ENCODE measurements around the gene GHR.

GHR gene

DNA sequence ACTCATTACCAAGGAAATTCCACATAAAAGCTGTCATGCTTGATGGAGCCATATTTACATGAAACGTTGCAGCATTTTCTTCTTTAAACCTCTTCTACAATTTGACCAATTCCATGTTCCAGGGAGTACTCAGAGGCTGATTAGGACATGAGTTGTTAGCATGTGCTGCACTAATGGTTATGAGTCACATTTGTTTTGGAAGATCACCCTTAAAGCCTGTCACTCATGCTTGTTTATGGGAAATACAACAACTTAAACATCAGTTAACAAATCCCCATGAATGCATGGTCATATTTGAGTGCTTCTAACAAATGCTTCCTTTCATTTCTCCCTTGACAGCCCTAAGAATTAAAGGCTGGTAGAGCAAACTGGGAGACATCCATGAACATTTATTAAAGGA, 156.1 kb downstream of the GHR start:
- Histone ChIP-seq H4K20me1 (ENCODE audit: insufficient read depth, low read length) (no peaks in the 10 kb centered on the region), H2AFZ (ENCODE audit: low read length) (no peak overlapping the region), H3K79me2 (ENCODE audit: insufficient read depth, low read length) (no peaks in the 10 kb centered on the region), H3K9me2 (ENCODE audit: low read depth, low read length) (no peaks in the 10 kb centered on the region), H3K27ac (ENCODE audit: low read depth, low read length, poor library complexity, severe bottlenecking) (no peak overlapping the region), H3F3A (ENCODE audit: insufficient read depth, low read length) (no peaks in the 10 kb centered on the region), H3K9me3 (ENCODE audit: low read length) (no peaks in the 10 kb centered on the region), H3K27me3 (ENCODE audit: insufficient read depth, low read length) (no peaks in the 10 kb centered on the region), H3K4me2 (ENCODE audit: low read length) (no peak overlapping the region), H3K36me3 (ENCODE audit: insufficient read depth, low read length) (no peaks in the 10 kb centered on the region), H3K4me1 (ENCODE audit: insufficient read depth, low read length, severe bottlenecking) (no peaks in the 10 kb centered on the region), H3K4me3 (ENCODE audit: low read depth, low read length, poor library complexity, severe bottlenecking) (no peak overlapping the region), H3K9ac (ENCODE audit: low read length) (no peak overlapping the region)
- TF ChIP-seq EZH2 (IDR thresholded peaks at IDR 0.05; ENCODE audit: borderline replicate concordance, low read length) (no peak), CTCF (IDR thresholded peaks at IDR 0.05; ENCODE audit: low read length) (no peak)

DNA sequence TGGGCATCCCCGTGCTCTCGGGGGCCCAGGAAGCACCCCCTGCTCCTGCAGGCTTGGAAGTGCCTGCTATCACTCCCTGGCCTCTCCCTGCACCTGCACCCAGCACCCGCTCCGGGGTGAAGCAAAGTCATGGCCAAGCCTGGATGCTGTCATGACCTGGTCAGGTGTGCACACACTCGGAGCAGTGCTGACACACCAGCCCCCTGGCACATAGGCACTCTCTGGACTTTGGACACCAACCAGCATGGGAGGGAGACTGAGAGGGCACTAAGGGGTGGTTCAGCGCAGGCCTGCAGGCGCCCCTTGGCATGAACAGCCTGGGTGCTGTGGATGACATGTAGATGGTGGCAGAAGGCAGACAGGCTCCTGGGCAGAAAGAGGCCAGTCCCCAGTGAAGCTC, 158.6 kb downstream of the GHR start:
- Histone ChIP-seq H2AFZ (ENCODE audit: low read length) (no peak overlapping the region), H3K9me3 (ENCODE audit: low read length) (no peaks in the 10 kb centered on the region), H3K9me2 (ENCODE audit: low read depth, low read length) (no peaks in the 10 kb centered on the region), H3K27ac (ENCODE audit: low read depth, low read length, poor library complexity, severe bottlenecking) (no peak overlapping the region), H3K4me3 (ENCODE audit: low read depth, low read length, poor library complexity, severe bottlenecking) (no peak overlapping the region), H3K27me3 (ENCODE audit: insufficient read depth, low read length) (no peaks in the 10 kb centered on the region), H3F3A (ENCODE audit: insufficient read depth, low read length) (no peaks in the 10 kb centered on the region), H3K4me2 (ENCODE audit: low read length) (no peak overlapping the region), H3K79me2 (ENCODE audit: insufficient read depth, low read length) (no peaks in the 10 kb centered on the region), H4K20me1 (ENCODE audit: insufficient read depth, low read length) (no peaks in the 10 kb centered on the region), H3K4me1 (ENCODE audit: insufficient read depth, low read length, severe bottlenecking) (peaks cover 7% of the 10 kb centered on the region), H3K36me3 (ENCODE audit: insufficient read depth, low read length) (no peaks in the 10 kb centered on the region), H3K9ac (ENCODE audit: low read length) (no peak overlapping the region)
- TF ChIP-seq EZH2 (IDR thresholded peaks at IDR 0.05; ENCODE audit: borderline replicate concordance, low read length) (no peak), CTCF (IDR thresholded peaks at IDR 0.05; ENCODE audit: low read length) (no peak)

DNA sequence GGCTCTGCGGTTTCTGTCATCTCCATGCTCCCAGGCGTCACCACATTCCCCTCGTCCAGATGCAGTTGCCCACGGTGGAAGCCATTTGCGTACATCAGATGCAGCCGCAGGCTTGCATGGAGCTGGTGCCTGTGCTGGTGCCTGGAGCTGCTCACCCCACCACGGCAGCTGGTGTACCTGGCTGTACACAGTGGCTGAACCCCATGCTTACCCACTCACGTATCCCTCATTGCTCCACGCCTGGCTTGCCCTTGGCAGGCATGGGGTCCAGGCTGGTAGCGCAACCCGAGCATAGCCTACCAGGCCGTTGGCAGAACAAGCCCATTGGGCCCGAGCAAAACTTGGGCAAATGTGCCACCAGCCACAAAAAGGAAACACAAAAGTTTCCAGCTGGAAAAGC, 159.5 kb downstream of the GHR start:
- Histone ChIP-seq H3F3A (ENCODE audit: insufficient read depth, low read length) (no peaks in the 10 kb centered on the region), H3K4me2 (ENCODE audit: low read length) (no peak overlapping the region), H3K9ac (ENCODE audit: low read length) (no peak overlapping the region), H4K20me1 (ENCODE audit: insufficient read depth, low read length) (no peaks in the 10 kb centered on the region), H3K9me3 (ENCODE audit: low read length) (no peaks in the 10 kb centered on the region), H3K4me1 (ENCODE audit: insufficient read depth, low read length, severe bottlenecking) (peaks cover 7% of the 10 kb centered on the region), H3K27me3 (ENCODE audit: insufficient read depth, low read length) (no peaks in the 10 kb centered on the region), H3K36me3 (ENCODE audit: insufficient read depth, low read length) (no peaks in the 10 kb centered on the region), H3K4me3 (ENCODE audit: low read depth, low read length, poor library complexity, severe bottlenecking) (no peak overlapping the region), H2AFZ (ENCODE audit: low read length) (no peak overlapping the region), H3K79me2 (ENCODE audit: insufficient read depth, low read length) (no peaks in the 10 kb centered on the region), H3K27ac (ENCODE audit: low read depth, low read length, poor library complexity, severe bottlenecking) (no peak overlapping the region), H3K9me2 (ENCODE audit: low read depth, low read length) (no peaks in the 10 kb centered on the region)
- TF ChIP-seq EZH2 (IDR thresholded peaks at IDR 0.05; ENCODE audit: borderline replicate concordance, low read length) (no peak), CTCF (IDR thresholded peaks at IDR 0.05; ENCODE audit: low read length) (no peak)
